Activated T-helper 2 cell treated with anti-CD3 and anti-CD28 coated beads, Interferon-gamma antibody, Interleukin-2, Interleukin-4, amounts not matched to agents 10 μg/mL and 5 μg/mL and 100 μg/mL, durations not matched to agents 14 hours and 24 hours and 36 hours (primary cell): ENCODE results near the gene SLC4A2. TPM values are rescaled to one million over a fixed set of nuclear protein-coding genes. Genes with fewer than 3 reads are reported as not detected.

Experiments used
- DNase-seq: peaks from one replicate; pipeline ENCODE4 v3.0.0; 2021; ENCODE audit warnings: low spot score
- H3K27ac Mint-ChIP-seq: one replicate; pipeline ENCODE4 v1.8.0; 2021; ENCODE audit warnings: mixed read lengths
- H3K27me3 Mint-ChIP-seq: one replicate; pipeline ENCODE4 v1.8.0; 2021; ENCODE audit warnings: low read depth, mixed read lengths
- H3K36me3 Mint-ChIP-seq: one replicate; pipeline ENCODE4 v1.8.0; 2021; ENCODE audit warnings: low read depth, mixed read lengths
- H3K4me1 Mint-ChIP-seq: one replicate; pipeline ENCODE4 v1.8.0; 2021; ENCODE audit warnings: low read depth, mixed read lengths
- H3K4me3 Mint-ChIP-seq: one replicate; pipeline ENCODE4 v1.8.0; 2021; ENCODE audit warnings: low read depth, mild to moderate bottlenecking, moderate library complexity, mixed read lengths
- H3K9me3 Mint-ChIP-seq: one replicate; pipeline ENCODE4 v1.8.0; 2021; ENCODE audit warnings: mixed read lengths
- intact Hi-C: fragments of 100-400 bp; cut with micrococcal nuclease; formaldehyde crosslinking; loops from one replicate; pipeline ENCODE4 v1.15.1; 2023
- total RNA-seq: library from RNA; stranded (reverse); gene quantifications from 2 replicates; pipeline ENCODE4 v1.2.3, GENCODE V29; 2022

SLC4A2 gene
- total RNA-seq, 1 donor from 2014 or later: 109 TPM

- intact Hi-C loops: no loop called here
- peaks cover 6% of the 10 kb centered on the region for H3K36me3 Mint-ChIP-seq
- peaks cover 4% of the 10 kb centered on the region for H3K27me3 Mint-ChIP-seq
- H3K9me3 Mint-ChIP-seq: no peaks in the 10 kb centered on the region
- no peak overlapping the region for H3K27ac Mint-ChIP-seq
- DNase-seq: no peak
- H3K4me3 Mint-ChIP-seq: no peak overlapping the region
- no peaks in the 10 kb centered on the region for H3K4me1 Mint-ChIP-seq
These were observed 59.0 kb downstream of the SLC4A2 start for GRCh38 chr7:151118108-151119054.

GRCh38 chr7:151119055-151119415, 59.6 kb downstream of the SLC4A2 start:
- peaks cover 4% of the 10 kb centered on the region for H3K27me3 Mint-ChIP-seq
- peaks cover 12% of the 10 kb centered on the region for H3K36me3 Mint-ChIP-seq
- intact Hi-C loops: no loop called here
- no peaks in the 10 kb centered on the region for H3K9me3 Mint-ChIP-seq
- DNase-seq: no peak
- no peaks in the 10 kb centered on the region for H3K4me1 Mint-ChIP-seq
- H3K4me3 Mint-ChIP-seq: no peak overlapping the region
- no peak overlapping the region for H3K27ac Mint-ChIP-seq

- H3K9me3 Mint-ChIP-seq: no peaks in the 10 kb centered on the region
- peaks cover 4% of the 10 kb centered on the region for H3K27me3 Mint-ChIP-seq
- no peak for DNase-seq
- H3K36me3 Mint-ChIP-seq: peaks cover 13% of the 10 kb centered on the region
- H3K4me3 Mint-ChIP-seq: no peak overlapping the region
- no peak overlapping the region for H3K27ac Mint-ChIP-seq
- H3K4me1 Mint-ChIP-seq: no peaks in the 10 kb centered on the region
- intact Hi-C loops: loop anchor here (5.0 kb wide), 1 partner anchor 112 kb away; the partner anchor contains the start of gene CHPF2
These were observed 60.5 kb downstream of the SLC4A2 start for GRCh38 chr7:151119902-151120301.

- intact Hi-C loops: loop anchor here (5.0 kb wide), 1 partner anchor 111 kb away; the partner anchor contains the start of gene CHPF2
- no peak for DNase-seq
- Mint-ChIP-seq H3K27ac (no peak overlapping the region), H3K4me1 (no peaks in the 10 kb centered on the region), H3K9me3 (no peaks in the 10 kb centered on the region), H3K36me3 (peaks cover 13% of the 10 kb centered on the region), H3K27me3 (peaks cover 1% of the 10 kb centered on the region), H3K4me3 (no peak overlapping the region)
These were observed 61.5 kb downstream of the SLC4A2 start for GRCh38 chr7:151120896-151121295.

GRCh38 chr7:151121380-151122170, 62.2 kb downstream of the SLC4A2 start:
- intact Hi-C loops: loop anchor here (5.0 kb wide), 1 partner anchor 111 kb away; the partner anchor contains the start of gene CHPF2
- H3K9me3 Mint-ChIP-seq: no peaks in the 10 kb centered on the region
- no peaks in the 10 kb centered on the region for H3K4me1 Mint-ChIP-seq
- H3K4me3 Mint-ChIP-seq: no peak overlapping the region
- no peaks in the 10 kb centered on the region for H3K27me3 Mint-ChIP-seq
- DNase-seq: no peak
- H3K36me3 Mint-ChIP-seq: peaks cover 13% of the 10 kb centered on the region
- no peak overlapping the region for H3K27ac Mint-ChIP-seq

- no peak for DNase-seq
- Mint-ChIP-seq H3K36me3 (peaks cover 13% of the 10 kb centered on the region), H3K4me3 (no peak overlapping the region), H3K9me3 (no peaks in the 10 kb centered on the region), H3K27ac (no peak overlapping the region), H3K4me1 (no peaks in the 10 kb centered on the region), H3K27me3 (no peaks in the 10 kb centered on the region)
- intact Hi-C loops: loop anchor here (5.0 kb wide), 1 partner anchor 110 kb away; the partner anchor contains the start of gene CHPF2
These were observed 62.9 kb downstream of the SLC4A2 start for GRCh38 chr7:151122276-151122675.

GRCh38 chr7:151122796-151123157, 63.4 kb downstream of the SLC4A2 start:
- no peaks in the 10 kb centered on the region for H3K4me1 Mint-ChIP-seq
- no peaks in the 10 kb centered on the region for H3K9me3 Mint-ChIP-seq
- H3K4me3 Mint-ChIP-seq: no peak overlapping the region
- DNase-seq: no peak
- peaks cover 13% of the 10 kb centered on the region for H3K36me3 Mint-ChIP-seq
- H3K27me3 Mint-ChIP-seq: no peaks in the 10 kb centered on the region
- no peak overlapping the region for H3K27ac Mint-ChIP-seq
- intact Hi-C loops: loop anchor here (5.0 kb wide), 1 partner anchor 110 kb away; the partner anchor contains the start of gene CHPF2

GRCh38 chr7:151123158-151123821, 63.9 kb downstream of the SLC4A2 start:
- Mint-ChIP-seq H3K4me1 (no peaks in the 10 kb centered on the region), H3K4me3 (no peak overlapping the region), H3K27me3 (no peaks in the 10 kb centered on the region), H3K36me3 (peaks cover 13% of the 10 kb centered on the region), H3K9me3 (no peaks in the 10 kb centered on the region), H3K27ac (no peak overlapping the region)
- no peak for DNase-seq
- intact Hi-C loops: loop anchor here (5.0 kb wide), 1 partner anchor 109 kb away; the partner anchor contains the start of gene CHPF2

- H3K27me3 Mint-ChIP-seq: no peaks in the 10 kb centered on the region
These were observed 64.6 kb downstream of the SLC4A2 start for GRCh38 chr7:151123822-151124464.

GRCh38 chr7:151124481-151124880, 65.1 kb downstream of the SLC4A2 start:
- Mint-ChIP-seq H3K4me3 (no peak overlapping the region), H3K27ac (no peak overlapping the region), H3K27me3 (no peaks in the 10 kb centered on the region), H3K4me1 (no peaks in the 10 kb centered on the region), H3K9me3 (no peaks in the 10 kb centered on the region), H3K36me3 (peaks cover 13% of the 10 kb centered on the region)
- intact Hi-C loops: loop anchor here (1.0 to 5.0 kb wide), 2 partner anchors 48 to 108 kb away; partner anchors contain the start of gene CHPF2
- DNase-seq: no peak

More at GRCh38 chr7:151123822-151124464, 64.6 kb downstream of the SLC4A2 start:
- DNase-seq: peak; percentile 71
- Mint-ChIP-seq H3K27ac (no peak overlapping the region), H3K9me3 (no peaks in the 10 kb centered on the region), H3K4me1 (no peaks in the 10 kb centered on the region), H3K36me3 (peaks cover 13% of the 10 kb centered on the region), H3K4me3 (no peak overlapping the region)
- intact Hi-C loops: loop anchor here (1.0 to 5.0 kb wide), 2 partner anchors 48 to 108 kb away; partner anchors contain the start of gene CHPF2

GRCh38 chr7:151124899-151125399, 65.6 kb downstream of the SLC4A2 start:
- intact Hi-C loops: loop anchor here (1.0 to 5.0 kb wide), 2 partner anchors 47 to 107 kb away; partner anchors contain the start of gene CHPF2
- Mint-ChIP-seq H3K27ac (no peak overlapping the region), H3K4me1 (no peaks in the 10 kb centered on the region), H3K9me3 (no peaks in the 10 kb centered on the region), H3K36me3 (peaks cover 13% of the 10 kb centered on the region), H3K27me3 (no peaks in the 10 kb centered on the region), H3K4me3 (no peak overlapping the region)
- DNase-seq: no peak

GRCh38 chr7:151125470-151125845, 66.1 kb downstream of the SLC4A2 start:
- H3K27me3 Mint-ChIP-seq: no peaks in the 10 kb centered on the region
- H3K36me3 Mint-ChIP-seq: peaks cover 12% of the 10 kb centered on the region
- no peak overlapping the region for H3K4me3 Mint-ChIP-seq
- DNase-seq: no peak
- no peaks in the 10 kb centered on the region for H3K4me1 Mint-ChIP-seq
- H3K9me3 Mint-ChIP-seq: no peaks in the 10 kb centered on the region
- no peak overlapping the region for H3K27ac Mint-ChIP-seq
- intact Hi-C loops: no loop called here
